Stimulated activated CD4-positive, alpha-beta T cell treated with anti-CD3 and anti-CD28 coated beads, Interleukin-1b, Interleukin-23, amount 100 ng/mL, for 1 hour (primary cell): Measurements from ENCODE around the gene DNPH1.

Source experiments
- DNase-seq, 2 donors: peaks; one replicate each; pipeline ENCODE4 v3.0.0-alpha.2; 2020; ENCODE audit warnings: low read depth in 2 of 2

The DNPH1 gene

GRCh38 chr6:43246301-43247113 is 17.2 kb upstream of the DNPH1 start:
- DNase-seq = no peak

- DNase-seq = no peak
These were observed 14.5 kb upstream of the DNPH1 start for GRCh38 chr6:43243664-43244321.

- no peak for DNase-seq
These were observed 13.8 kb upstream of the DNPH1 start, which contains the start of gene TTBK1 for GRCh38 chr6:43242908-43243663. Gene TTBK1 (plus strand): TSS chr6:43243481. CDS start chr6:43246661, 3,180 bp downstream.

GRCh38 chr6:43241446-43241845 is 12.2 kb upstream of the DNPH1 start:
- no peak for DNase-seq

- DNase-seq = no peak
These were observed 11.7 kb upstream of the DNPH1 start for GRCh38 chr6:43240950-43241349.

- no peak for DNase-seq
These were observed 9.8 kb upstream of the DNPH1 start for GRCh38 chr6:43239054-43239453.

GRCh38 chr6:43235841-43236240 is 6.6 kb upstream of the DNPH1 start:
- no peak for DNase-seq

- no peak for DNase-seq
These were observed 2.6 kb upstream of the DNPH1 start for GRCh38 chr6:43231735-43232450.

GRCh38 chr6:43231053-43231452 is 1.8 kb upstream of the DNPH1 start:
- DNase-seq = no peak

GRCh38 chr6:43229803-43230620 is 731 bp upstream of the DNPH1 start:
- no peak for DNase-seq

GRCh38 chr6:43226192-43226851 is 3.0 kb downstream of the DNPH1 start:
- DNase-seq = no peak

- no peak for DNase-seq
These were observed 6.1 kb downstream of the DNPH1 start for GRCh38 chr6:43223175-43223574.

- no peak for DNase-seq
These were observed 6.7 kb downstream of the DNPH1 start for GRCh38 chr6:43222418-43223059.

- no peak for DNase-seq
These were observed 8.0 kb downstream of the DNPH1 start for GRCh38 chr6:43221046-43221972.

- no peak for DNase-seq
These were observed 8.8 kb downstream of the DNPH1 start for GRCh38 chr6:43220439-43220951.

- no peak for DNase-seq
These were observed 9.5 kb downstream of the DNPH1 start for GRCh38 chr6:43219814-43220213.

GRCh38 chr6:43219119-43219518 is 10.2 kb downstream of the DNPH1 start:
- no peak for DNase-seq

GRCh38 chr6:43217351-43217750 is 11.9 kb downstream of the DNPH1 start:
- DNase-seq = no peak

GRCh38 chr6:43216200-43216599 is 13.1 kb downstream of the DNPH1 start:
- DNase-seq = no peak
